H1 (cell line): ENCODE results near the gene LBX2. TPM values are rescaled to one million over a fixed set of nuclear protein-coding genes. Genes with fewer than 3 reads are reported as not detected.
"Not testable (repeated sequence)": the region's sequence is repeated elsewhere in the genome, so short reads cannot be mapped to it uniquely, and the experiment has no call there.

Source experiments
- CTCF ChIA-PET: fragments of 300-600 bp; sonication (Branson Sonifier 250); formaldehyde crosslinking; loops from one replicate; lab custom pipeline; 2021; ENCODE audit not compliant: partially characterized antibody; lab: Charles Lee
- POLR2A ChIA-PET: fragments of 300-600 bp; sonication (Branson Sonifier 250); formaldehyde crosslinking; loops from one replicate; lab custom pipeline; 2021; ENCODE audit warnings: inconsistent platforms; ENCODE audit not compliant: partially characterized antibody; lab: Charles Lee
- DNase-seq, 2 experiments: peaks; one replicate each; pipeline versions ENCODE4 v3.0.0 to v3.0.0-alpha.2; 2010 to 2022; ENCODE audit warnings: low spot score in 2 of 2, low read depth in 1 of 2, mixed read lengths in 1 of 2
- FAIRE-seq: peaks from 2 replicates; lab custom pipeline; 2011; peaks lifted over from hg19 to GRCh38; lab: Jason Lieb, UNC
- H2AFZ ChIP-seq: 2 replicates; pipeline ENCODE4 v1.8.1; 2012; ENCODE audit warnings: low read length, inconsistent platforms
- H2AK5ac ChIP-seq: 2 replicates; pipeline ENCODE4 v1.6.1; 2013; ENCODE audit warnings: low read depth, low read length
- H2BK120ac ChIP-seq: replicated peaks from 2 replicates; pipeline ENCODE3; 2013; ENCODE audit warnings: low read depth, low read length, inconsistent platforms
- H2BK12ac ChIP-seq: 2 replicates; pipeline ENCODE4 v1.6.1; 2013; ENCODE audit warnings: low read depth, low read length
- H2BK15ac ChIP-seq: 2 replicates; pipeline ENCODE4 v1.6.1; 2013; ENCODE audit warnings: low read length
- H2BK20ac ChIP-seq: 2 replicates; pipeline ENCODE4 v1.6.1; 2013; ENCODE audit warnings: low read length
- H2BK5ac ChIP-seq: 2 replicates; pipeline ENCODE4 v1.6.1; 2013; ENCODE audit warnings: low read depth, low read length
- H3K14ac ChIP-seq: 2 replicates; pipeline ENCODE4 v1.6.1; 2013; ENCODE audit warnings: inconsistent platforms; ENCODE audit not compliant: insufficient read length
- H3K18ac ChIP-seq: 2 replicates; pipeline ENCODE4 v1.6.1; 2013; ENCODE audit warnings: low read length; ENCODE audit errors: extremely low read depth
- H3K23ac ChIP-seq: 2 replicates; pipeline ENCODE4 v1.6.1; 2013; ENCODE audit warnings: inconsistent platforms; ENCODE audit not compliant: insufficient read length
- H3K23me2 ChIP-seq: 2 replicates; pipeline ENCODE4 v1.6.1; 2013; ENCODE audit warnings: low read depth, low read length
- H3K27ac ChIP-seq: 2 replicates; pipeline ENCODE4 v1.6.1; 2011; ENCODE audit warnings: low read depth, low read length, inconsistent platforms
- H3K27me3 ChIP-seq, 4 experiments: replicated peaks in 1 of 4; 1 replicate in 1 of 4; 2 replicates in 3 of 4; pipeline versions ENCODE4 v1.6.1 to v1.8.1; 2011 to 2013; ENCODE audit warnings: low read length in 3 of 4, mild to moderate bottlenecking in 3 of 4, inconsistent platforms in 2 of 4, mixed read lengths in 2 of 4, moderate library complexity in 1 of 4; ENCODE audit not compliant: control insufficient read depth in 3 of 4, insufficient read depth in 3 of 4; ENCODE audit errors: extremely low read depth in 1 of 4
- H3K36me3 ChIP-seq, 4 experiments: 2 replicates each; pipeline versions ENCODE4 v1.6.1 to v1.8.1; 2011 to 2013; ENCODE audit warnings: mild to moderate bottlenecking in 4 of 4, low read length in 3 of 4, moderate library complexity in 2 of 4, control low read depth in 1 of 4, inconsistent platforms in 1 of 4; ENCODE audit not compliant: insufficient read depth in 4 of 4, control insufficient read depth in 2 of 4
- H3K4ac ChIP-seq: replicated peaks from 2 replicates; pipeline ENCODE3; 2013; ENCODE audit warnings: low read length, low read depth, mixed read lengths, inconsistent platforms; ENCODE audit not compliant: insufficient read length
- H3K4me1 ChIP-seq, 4 experiments: replicated peaks in 1 of 4; 1 replicate in 1 of 4; 2 replicates in 3 of 4; pipeline versions ENCODE4 v1.6.1 to v1.8.1; 2011 to 2013; ENCODE audit warnings: low read length in 3 of 4, inconsistent platforms in 2 of 4, mixed read lengths in 1 of 4; ENCODE audit not compliant: insufficient read depth in 4 of 4, control insufficient read depth in 3 of 4
- H3K4me2 ChIP-seq, 2 experiments: 2 replicates each; pipeline versions ENCODE4 v1.6.1 to v1.8.1; 2011 to 2013; ENCODE audit warnings: low read depth in 2 of 2, low read length in 2 of 2, control low read depth in 1 of 2, inconsistent platforms in 1 of 2, mild to moderate bottlenecking in 1 of 2; ENCODE audit not compliant: insufficient read depth in 1 of 2
- H3K4me3 ChIP-seq, 4 experiments: fragments of 200-600, 300-600 bp in 1 of 4; sonication (generic), shearing (Covaris generic), sonication (Bioruptor Twin) in 1 of 4; 2 replicates each; pipeline versions ENCODE4 v1.5.1 to v1.8.1; 2011 to 2016; ENCODE audit warnings: low read length in 4 of 4, low read depth in 3 of 4, control low read depth in 2 of 4, inconsistent platforms in 2 of 4, mild to moderate bottlenecking in 2 of 4, mixed read lengths in 1 of 4, moderate library complexity in 1 of 4; ENCODE audit not compliant: insufficient read depth in 2 of 4; ENCODE audit errors: extremely low read depth in 1 of 4
- H3K56ac ChIP-seq: replicated peaks from 2 replicates; pipeline ENCODE3; 2013; ENCODE audit warnings: low read depth, mild to moderate bottlenecking, mixed read lengths, low read length, inconsistent platforms; ENCODE audit not compliant: insufficient read length
- H3K79me1 ChIP-seq: 2 replicates; pipeline ENCODE4 v1.6.1; 2013; ENCODE audit warnings: low read depth, low read length, control low read depth
- H3K79me2 ChIP-seq, 2 experiments: 2 replicates each; pipeline versions ENCODE4 v1.6.1 to v1.8.1; 2012 to 2013; ENCODE audit warnings: low read length in 2 of 2, mild to moderate bottlenecking in 2 of 2, inconsistent platforms in 1 of 2; ENCODE audit not compliant: insufficient read depth in 2 of 2, control insufficient read depth in 1 of 2
- H3K9ac ChIP-seq, 4 experiments: replicated peaks in 1 of 4; 1 replicate in 1 of 4; 2 replicates in 3 of 4; pipeline versions ENCODE4 v1.6.1 to v1.8.1; 2011 to 2013; ENCODE audit warnings: low read depth in 3 of 4, low read length in 3 of 4, control low read depth in 2 of 4, mild to moderate bottlenecking in 2 of 4, moderate library complexity in 2 of 4, inconsistent platforms in 1 of 4; ENCODE audit errors: extremely low read depth in 1 of 4
- H3K9me3 ChIP-seq, 2 experiments: 2 replicates each; pipeline versions ENCODE4 v1.6.1 to v1.8.1; 2012 to 2013; ENCODE audit warnings: mild to moderate bottlenecking in 2 of 2, moderate library complexity in 2 of 2, control low read depth in 1 of 2, inconsistent platforms in 1 of 2, low read depth in 1 of 2, low read length in 1 of 2, mixed read lengths in 1 of 2; ENCODE audit not compliant: insufficient read depth in 2 of 2
- H4K20me1 ChIP-seq, 2 experiments: replicated peaks in 1 of 2; 2 replicates each; pipeline versions ENCODE3 to v1.8.1; 2011 to 2013; ENCODE audit warnings: inconsistent platforms in 2 of 2, low read length in 2 of 2, mild to moderate bottlenecking in 1 of 2; ENCODE audit not compliant: insufficient read depth in 2 of 2, control insufficient read depth in 1 of 2
- H4K5ac ChIP-seq: 2 replicates; pipeline ENCODE4 v1.6.1; 2013; ENCODE audit warnings: low read length, low read depth, mixed read lengths, inconsistent platforms; ENCODE audit not compliant: insufficient read length
- H4K8ac ChIP-seq: 2 replicates; pipeline ENCODE4 v1.8.0; 2013; ENCODE audit warnings: mild to moderate bottlenecking, moderate library complexity, low read length, inconsistent platforms; ENCODE audit not compliant: insufficient read depth; ENCODE audit errors: extremely low read depth
- H4K91ac ChIP-seq: replicated peaks from 2 replicates; pipeline ENCODE3; 2013; ENCODE audit warnings: low read length, mixed read lengths, inconsistent platforms; ENCODE audit not compliant: insufficient read length
- BCL11A ChIP-seq, 2 experiments: IDR thresholded peaks; one replicate each; pipeline ENCODE4 v1.6.1; 2011; ENCODE audit warnings: low read depth in 2 of 2, low read length in 2 of 2, mild to moderate bottlenecking in 2 of 2
- NANOG ChIP-seq: IDR thresholded peaks from 2 replicates; pipeline ENCODE4 v1.6.1; 2011; ENCODE audit warnings: low read length, low read depth, mild to moderate bottlenecking, inconsistent platforms; ENCODE audit not compliant: insufficient read depth, poor library complexity, severe bottlenecking
- RBBP5 ChIP-seq: IDR thresholded peaks from 2 replicates; pipeline ENCODE4 v1.7.1; 2012; ENCODE audit warnings: low read depth, mild to moderate bottlenecking, inconsistent platforms, low read length, moderate library complexity, borderline replicate concordance
- RNF2 ChIP-seq: fragments of 200-900, 300-1000 bp; sonication (generic); IDR thresholded peaks from 2 replicates; pipeline ENCODE4 v1.7.1; 2016; ENCODE audit warnings: borderline replicate concordance, low read depth, mild to moderate bottlenecking, antibody characterized with exemption, low read length; ENCODE audit not compliant: poor library complexity, severe bottlenecking; ENCODE audit errors: missing control alignments
- SRF ChIP-seq: IDR thresholded peaks from 2 replicates; pipeline ENCODE4 v1.6.1; 2011; ENCODE audit warnings: mild to moderate bottlenecking, low read depth, low read length, moderate library complexity
- WGBS, 2 experiments: shearing (Covaris generic) in 1 of 2; methylation state at CpG; one replicate each; pipeline versions ENCODE4 v1.1.6 to v1.1.7; 2013 to 2015; ENCODE audit warnings: low lambda C conversion rate in 2 of 2, mixed read lengths in 2 of 2, inconsistent platforms in 1 of 2, low coverage in 1 of 2, missing lambda C conversion rate in 1 of 2; ENCODE audit not compliant: insufficient replicate concordance in 2 of 2, insufficient coverage in 1 of 2, insufficient read length in 1 of 2; ENCODE audit errors: extremely low coverage in 1 of 2, missing lambda C conversion rate in 1 of 2; 5-methylcytosine and 5-hydroxymethylcytosine counted together
- polyA plus RNA-seq, 7 experiments: library from polyadenylated mRNA; depleted of rRNA in 3 of 7; stranded (reverse) in 5 of 7; unstranded in 2 of 7; fragments of >200 nt in 5 of 7; fragments of 200-250 nt in 2 of 7; gene quantifications; 1 replicate in 5 of 7; 2 replicates in 1 of 7; 4 replicates in 1 of 7; pipeline versions ENCODE4 v1.2.1 to v1.2.3, GENCODE V29; 2011 to 2013; ENCODE audit warnings: missing spikeins in 2 of 7, mixed read lengths in 2 of 7
- total RNA-seq: library from RNA; stranded (reverse); fragmentation: NEBNext Ultra II Directional; extraction: Animal tissue kit (Norgen Biotek cat#: 25700); gene quantifications from 2 replicates; pipeline ENCODE4 v1.2.1, GENCODE V29; 2021
- TF ChIP-seq, protein P1 (sequence below): IDR thresholded peaks from 2 replicates; pipeline ENCODE4 v1.6.1; 2011; ENCODE audit warnings: low read length, improper control_type of control experiment

LBX2 gene
- total and polyA plus RNA-seq, 2 of the 8 experiments (the other 6 are each of a cell fraction or from before 2014, with no cell fraction given), result 0.27 TPM; not detected in 1

DNA sequence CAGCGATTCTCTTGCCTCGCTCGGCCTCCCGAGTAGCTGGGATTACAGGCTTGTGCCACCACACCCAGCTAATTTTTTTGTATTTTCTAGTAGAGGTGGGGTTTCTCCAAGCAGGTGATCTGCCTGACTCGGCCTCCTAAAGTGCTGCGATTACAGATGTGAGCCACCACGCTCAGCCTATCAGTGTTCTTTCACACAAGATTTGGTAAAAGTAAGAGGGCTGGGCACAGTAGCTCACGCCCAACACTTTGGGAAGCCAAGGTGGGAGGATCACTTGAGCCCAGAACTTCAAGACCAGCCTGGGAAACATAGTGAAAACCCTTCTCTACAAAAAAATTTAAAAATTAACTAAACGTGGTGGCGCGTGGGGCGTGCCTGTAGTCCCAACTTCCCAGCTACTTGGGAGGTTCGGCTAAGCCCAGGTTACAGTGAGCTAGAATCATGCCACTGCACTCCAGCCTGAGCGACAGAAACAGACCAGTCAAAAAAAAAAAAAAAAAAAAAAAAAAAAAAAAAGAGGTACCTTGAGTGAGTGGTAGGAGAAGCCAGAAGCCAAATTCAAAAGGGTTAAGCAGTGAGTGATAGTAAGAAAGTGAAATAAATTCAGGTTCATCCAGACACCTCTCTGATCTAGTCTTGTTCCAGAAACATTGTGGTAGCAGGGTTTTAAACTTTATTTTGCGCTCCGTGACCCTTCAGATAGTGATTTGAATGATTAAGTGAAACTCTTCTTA, 27.9 kb downstream of the LBX2 start (continued):
- no peak for TF ChIP-seq RBBP5
- no peak for TF ChIP-seq SRF
- TF ChIP-seq, protein P1, sequence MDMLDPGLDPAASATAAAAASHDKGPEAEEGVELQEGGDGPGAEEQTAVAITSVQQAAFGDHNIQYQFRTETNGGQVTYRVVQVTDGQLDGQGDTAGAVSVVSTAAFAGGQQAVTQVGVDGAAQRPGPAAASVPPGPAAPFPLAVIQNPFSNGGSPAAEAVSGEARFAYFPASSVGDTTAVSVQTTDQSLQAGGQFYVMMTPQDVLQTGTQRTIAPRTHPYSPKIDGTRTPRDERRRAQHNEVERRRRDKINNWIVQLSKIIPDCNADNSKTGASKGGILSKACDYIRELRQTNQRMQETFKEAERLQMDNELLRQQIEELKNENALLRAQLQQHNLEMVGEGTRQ, result no peak
- TF ChIP-seq NANOG, result no peak
- TF ChIP-seq RNF2, result no peak
- TF ChIP-seq BCL11A (IDR thresholded peaks at IDR 0.05; ENCODE audit: low read depth in 2 of 2, low read length in 2 of 2), result no peak

DNA sequence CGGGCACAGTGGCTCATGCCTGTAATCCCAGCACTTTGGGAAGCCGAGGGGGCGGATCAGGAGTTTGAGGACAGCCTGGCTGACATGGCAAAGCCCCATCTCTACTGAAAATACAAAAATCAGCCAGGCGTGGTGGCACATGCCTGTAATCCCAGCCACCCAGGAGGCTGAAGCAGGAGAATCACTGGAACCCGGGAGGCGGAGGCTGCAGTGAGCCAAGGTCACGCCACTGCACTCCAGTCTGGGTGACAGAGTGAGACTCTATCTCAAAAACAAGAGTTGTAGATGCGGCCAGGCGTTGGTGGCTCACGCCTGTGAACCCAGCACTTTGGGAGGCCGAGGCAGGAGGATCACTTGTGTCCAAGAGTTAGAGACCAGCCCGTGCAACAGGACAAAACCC, 28.7 kb downstream of the LBX2 start:
- H3K9me3 ChIP-seq, H2BK20ac ChIP-seq, H2AFZ ChIP-seq, H3K9ac ChIP-seq, H4K20me1 ChIP-seq, H3K4ac ChIP-seq, H2BK12ac ChIP-seq, H3K4me1 ChIP-seq, H3K36me3 ChIP-seq, H3K27ac ChIP-seq, H4K5ac ChIP-seq, H3K18ac ChIP-seq, H2BK120ac ChIP-seq, H2BK15ac ChIP-seq, H3K23ac ChIP-seq, H3K4me2 ChIP-seq, H3K4me3 ChIP-seq, FAIRE-seq, H3K56ac ChIP-seq, H3K79me2 ChIP-seq, H3K14ac ChIP-seq, H3K27me3 ChIP-seq, H2AK5ac ChIP-seq, H2BK5ac ChIP-seq, H3K79me1 ChIP-seq, H4K8ac ChIP-seq, H4K91ac ChIP-seq, DNase-seq: not testable (repeated sequence)
- WGBS, 2 experiments, result 92% methylated on average over 12 of the region's 12 CpGs; no CpG with 5 or more reads in 1 of the 2 experiments
- ChIA-PET POLR2A (interaction anchor here (1.0 to 5.2 kb wide), 3 partner anchors 11 to 83 kb away, joined by 3 to 89 read pairs (median 43); partner anchors contain the start of genes CCDC142, INO80B, LOXL3 and TTC31), CTCF (interaction anchor here (4.7 kb wide), 1 partner anchor 12 kb away, joined by 35 read pairs; the partner anchor contains the start of genes CCDC142 and TTC31)
- H3K23me2 ChIP-seq, result peaks cover 13% of the 10 kb centered on the region
